ENCODE data around the gene FBXL17.

DNA sequence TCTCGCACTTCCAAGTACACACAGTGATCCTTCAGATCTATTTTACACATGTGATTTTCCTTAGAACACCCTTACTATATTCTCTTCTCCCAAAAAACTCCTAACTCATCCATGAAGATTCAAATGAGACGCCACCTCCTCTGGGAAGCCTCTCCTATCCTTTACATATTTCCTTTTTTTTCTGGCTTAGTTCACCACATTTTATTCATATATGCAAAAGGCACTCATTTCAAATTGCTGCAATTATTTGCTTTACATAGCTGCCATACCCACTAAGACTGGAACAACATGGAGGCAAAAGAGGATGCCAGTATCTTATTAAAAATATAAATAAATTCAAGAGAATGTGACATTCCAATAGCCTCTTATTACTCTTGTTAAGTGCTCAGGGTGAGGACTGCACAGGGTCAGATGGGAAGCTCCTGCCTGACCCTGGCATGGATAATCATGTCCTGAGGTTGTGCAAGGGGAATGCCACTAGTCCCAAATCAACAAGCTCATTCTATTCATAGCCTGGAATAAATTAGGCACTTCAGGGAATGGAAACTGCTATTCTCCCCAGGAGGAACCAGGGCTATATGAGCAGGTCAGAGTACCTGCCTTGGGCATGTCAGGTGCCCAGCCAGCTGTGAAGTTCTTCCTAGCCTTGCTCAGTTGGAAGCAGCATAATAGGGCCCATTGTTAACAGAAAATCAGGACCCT lies 262.9 kb downstream of the FBXL17 start:
- TF ChIP-seq EZH2phosphoT487 (IDR thresholded peaks at IDR 0.05; ENCODE audit: insufficient read depth, low read depth): no peak
- no peak for TF ChIP-seq EZH2 (IDR thresholded peaks at IDR 0.05; ENCODE audit: insufficient read depth, poor library complexity, severe bottlenecking)

Data from GM23248 (cell line).